Measurements from ENCODE around the gene ZNF850. TPM values are rescaled to one million over a fixed set of nuclear protein-coding genes. Genes with fewer than 3 reads are reported as not detected.
A peak's percentile ranks its signal among the peaks of the same experiment; 100 is the strongest.

Gene ZNF850
- total and polyA plus RNA-seq, 4 donors: 0.15 to 5.0 (median 1.7) TPM

DNA sequence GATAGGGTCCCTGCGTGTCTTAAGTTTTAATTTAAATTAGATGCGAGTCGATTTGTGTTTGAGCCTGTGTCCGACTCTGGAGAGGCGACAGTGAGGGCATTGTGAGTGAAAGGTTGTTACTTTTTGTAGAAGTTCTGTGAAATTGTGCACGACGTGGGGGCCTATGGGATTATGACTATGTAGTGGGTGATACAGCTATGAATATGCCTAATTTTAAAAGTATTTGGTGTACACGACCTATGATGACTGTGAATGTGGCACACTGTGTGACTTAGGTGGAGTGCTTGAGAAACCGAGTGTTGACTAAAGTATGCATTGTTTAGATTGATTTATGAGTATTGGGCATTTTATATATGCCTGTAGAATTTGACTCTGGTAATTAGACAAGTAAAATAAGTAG lies 84.5 kb downstream of the ZNF850 start (continued):
- no peak for TF ChIP-seq FOXA2 (IDR thresholded peaks at IDR 0.05)
- no peak for TF ChIP-seq JUND (IDR thresholded peaks at IDR 0.05)

DNA sequence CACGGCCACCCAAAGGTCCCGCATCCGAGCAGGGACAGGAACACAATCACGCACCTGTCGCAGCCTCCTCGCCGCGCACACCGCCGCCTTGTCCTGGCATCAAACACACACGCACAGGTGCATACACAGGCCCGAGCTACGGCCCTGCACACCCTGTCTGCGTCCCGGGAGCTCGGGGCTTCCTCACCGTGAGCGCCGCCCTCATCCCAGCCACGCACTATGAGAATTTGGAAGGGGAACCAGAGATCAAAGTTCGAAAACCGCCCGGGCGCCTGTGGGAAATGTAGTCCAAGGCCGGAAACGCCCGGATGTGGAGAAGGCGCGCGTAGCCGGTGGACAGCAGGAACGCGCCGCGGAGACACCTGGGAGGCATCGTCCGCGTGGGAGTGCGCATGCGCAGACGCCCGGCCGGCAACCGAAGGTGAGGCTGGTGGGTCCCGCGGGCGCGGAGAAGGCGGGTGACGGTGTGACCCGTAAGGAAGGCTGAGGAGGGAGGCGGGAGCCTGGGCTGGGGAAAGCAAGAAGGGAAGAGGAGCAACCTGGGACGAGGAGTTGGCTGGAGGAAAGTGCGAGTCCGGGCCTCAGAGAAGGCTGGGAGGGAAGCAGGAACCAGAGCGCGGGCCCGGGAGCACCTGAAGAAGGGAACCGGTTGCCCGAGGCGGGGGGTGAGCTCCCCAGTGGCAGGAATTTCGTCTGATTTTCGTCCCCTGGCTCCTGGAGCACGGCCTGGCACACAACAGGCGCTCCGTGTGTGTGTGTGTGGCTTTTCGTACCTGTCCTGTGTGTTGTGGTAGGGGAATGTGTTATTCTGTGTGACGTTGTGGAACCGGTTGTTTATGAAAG lies 85.2 kb downstream of the ZNF850 start, which contains the start of gene ZNF567:
TSS of gene ZNF567 (plus strand) at position 399 of the 843 bp plus-strand sequence. CDS start 7,256 bp downstream, outside the sequence.
- under 1% methylated on average over 69 of the region's 69 CpGs for WGBS
- Histone ChIP-seq H3K9me3 (ENCODE audit: control insufficient read depth in 4 of 4, low read length in 3 of 4) (peaks cover 8 to 25% (median 16%) of the 10 kb centered on the region in 4 donors), H3K36me3 (ENCODE audit: control insufficient read depth in 4 of 4, insufficient read depth in 3 of 4, low read depth in 1 of 4, low read length in 3 of 4) (peaks cover under 1 to 46% (median 31%) of the 10 kb centered on the region in 4 donors), H3K27me3 (ENCODE audit: control insufficient read depth in 4 of 4, insufficient read depth in 4 of 4, low read length in 3 of 4) (no peaks in the 10 kb centered on the region), H3K9ac (ENCODE audit: low read depth in 1 of 2, low read length in 2 of 2) (peak within 1 kb of the TSS; percentile 48 to 60), H3K27ac (ENCODE audit: low read depth in 1 of 2, low read length in 2 of 2) (peak within 1 kb of the TSS; percentile 67 to 68), H3K4me3 (ENCODE audit: low read depth in 1 of 3, low read length in 3 of 3) (peak within 1 kb of the TSS; percentile 66 to 99 (median 89)), H3K4me1 (ENCODE audit: control insufficient read depth in 4 of 4, insufficient read depth in 4 of 4, low read length in 3 of 4) (peaks cover 4 to 21% (median 15%) of the 10 kb centered on the region in 4 donors)
- DNase-seq (ENCODE audit: low spot score): peak; percentile 98
- TF ChIP-seq RAD21 (IDR thresholded peaks at IDR 0.05) (peak; percentile 47 to 51), FOXA1 (IDR thresholded peaks at IDR 0.05) (peak; percentile 66), HNF4A (conservative IDR thresholded peaks at IDR 0.05) (peak; percentile 92 to 95), YY1 (IDR thresholded peaks at IDR 0.05) (peak; percentile 90), RXRA (IDR thresholded peaks at IDR 0.05) (peak; percentile 51 to 57), GABPA (IDR thresholded peaks at IDR 0.05 in 1 of 2, conservative IDR thresholded peaks at IDR 0.05 in 1 of 2) (peak; percentile 65 to 93), NR2F2 (IDR thresholded peaks at IDR 0.05) (peak; percentile 69), SP1 (IDR thresholded peaks at IDR 0.05) (peak; percentile 65), JUND (IDR thresholded peaks at IDR 0.05) (no peak), HNF4G (IDR thresholded peaks at IDR 0.05) (peak; percentile 84), EGR1 (IDR thresholded peaks at IDR 0.05; ENCODE audit: low read depth in 2 of 2) (peak in 1 of 2 donors; percentile 59), FOXA2 (IDR thresholded peaks at IDR 0.05) (peak; percentile 42), TAF1 (conservative IDR thresholded peaks at IDR 0.05) (peak; percentile 49)
- TF ChIP-seq, protein P1, sequence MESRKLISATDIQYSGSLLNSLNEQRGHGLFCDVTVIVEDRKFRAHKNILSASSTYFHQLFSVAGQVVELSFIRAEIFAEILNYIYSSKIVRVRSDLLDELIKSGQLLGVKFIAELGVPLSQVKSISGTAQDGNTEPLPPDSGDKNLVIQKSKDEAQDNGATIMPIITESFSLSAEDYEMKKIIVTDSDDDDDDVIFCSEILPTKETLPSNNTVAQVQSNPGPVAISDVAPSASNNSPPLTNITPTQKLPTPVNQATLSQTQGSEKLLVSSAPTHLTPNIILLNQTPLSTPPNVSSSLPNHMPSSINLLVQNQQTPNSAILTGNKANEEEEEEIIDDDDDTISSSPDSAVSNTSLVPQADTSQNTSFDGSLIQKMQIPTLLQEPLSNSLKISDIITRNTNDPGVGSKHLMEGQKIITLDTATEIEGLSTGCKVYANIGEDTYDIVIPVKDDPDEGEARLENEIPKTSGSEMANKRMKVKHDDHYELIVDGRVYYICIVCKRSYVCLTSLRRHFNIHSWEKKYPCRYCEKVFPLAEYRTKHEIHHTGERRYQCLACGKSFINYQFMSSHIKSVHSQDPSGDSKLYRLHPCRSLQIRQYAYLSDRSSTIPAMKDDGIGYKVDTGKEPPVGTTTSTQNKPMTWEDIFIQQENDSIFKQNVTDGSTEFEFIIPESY (IDR thresholded peaks at IDR 0.05): peak; percentile 97
- TF ChIP-seq, protein P2, sequence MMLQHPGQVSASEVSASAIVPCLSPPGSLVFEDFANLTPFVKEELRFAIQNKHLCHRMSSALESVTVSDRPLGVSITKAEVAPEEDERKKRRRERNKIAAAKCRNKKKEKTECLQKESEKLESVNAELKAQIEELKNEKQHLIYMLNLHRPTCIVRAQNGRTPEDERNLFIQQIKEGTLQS (IDR thresholded peaks at IDR 0.05): no peak
- TF ChIP-seq, protein P3, sequence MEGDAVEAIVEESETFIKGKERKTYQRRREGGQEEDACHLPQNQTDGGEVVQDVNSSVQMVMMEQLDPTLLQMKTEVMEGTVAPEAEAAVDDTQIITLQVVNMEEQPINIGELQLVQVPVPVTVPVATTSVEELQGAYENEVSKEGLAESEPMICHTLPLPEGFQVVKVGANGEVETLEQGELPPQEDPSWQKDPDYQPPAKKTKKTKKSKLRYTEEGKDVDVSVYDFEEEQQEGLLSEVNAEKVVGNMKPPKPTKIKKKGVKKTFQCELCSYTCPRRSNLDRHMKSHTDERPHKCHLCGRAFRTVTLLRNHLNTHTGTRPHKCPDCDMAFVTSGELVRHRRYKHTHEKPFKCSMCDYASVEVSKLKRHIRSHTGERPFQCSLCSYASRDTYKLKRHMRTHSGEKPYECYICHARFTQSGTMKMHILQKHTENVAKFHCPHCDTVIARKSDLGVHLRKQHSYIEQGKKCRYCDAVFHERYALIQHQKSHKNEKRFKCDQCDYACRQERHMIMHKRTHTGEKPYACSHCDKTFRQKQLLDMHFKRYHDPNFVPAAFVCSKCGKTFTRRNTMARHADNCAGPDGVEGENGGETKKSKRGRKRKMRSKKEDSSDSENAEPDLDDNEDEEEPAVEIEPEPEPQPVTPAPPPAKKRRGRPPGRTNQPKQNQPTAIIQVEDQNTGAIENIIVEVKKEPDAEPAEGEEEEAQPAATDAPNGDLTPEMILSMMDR (IDR thresholded peaks at IDR 0.05; ENCODE audit: low read depth, low read length, missing input control): no peak
- TF ChIP-seq, protein P4, sequence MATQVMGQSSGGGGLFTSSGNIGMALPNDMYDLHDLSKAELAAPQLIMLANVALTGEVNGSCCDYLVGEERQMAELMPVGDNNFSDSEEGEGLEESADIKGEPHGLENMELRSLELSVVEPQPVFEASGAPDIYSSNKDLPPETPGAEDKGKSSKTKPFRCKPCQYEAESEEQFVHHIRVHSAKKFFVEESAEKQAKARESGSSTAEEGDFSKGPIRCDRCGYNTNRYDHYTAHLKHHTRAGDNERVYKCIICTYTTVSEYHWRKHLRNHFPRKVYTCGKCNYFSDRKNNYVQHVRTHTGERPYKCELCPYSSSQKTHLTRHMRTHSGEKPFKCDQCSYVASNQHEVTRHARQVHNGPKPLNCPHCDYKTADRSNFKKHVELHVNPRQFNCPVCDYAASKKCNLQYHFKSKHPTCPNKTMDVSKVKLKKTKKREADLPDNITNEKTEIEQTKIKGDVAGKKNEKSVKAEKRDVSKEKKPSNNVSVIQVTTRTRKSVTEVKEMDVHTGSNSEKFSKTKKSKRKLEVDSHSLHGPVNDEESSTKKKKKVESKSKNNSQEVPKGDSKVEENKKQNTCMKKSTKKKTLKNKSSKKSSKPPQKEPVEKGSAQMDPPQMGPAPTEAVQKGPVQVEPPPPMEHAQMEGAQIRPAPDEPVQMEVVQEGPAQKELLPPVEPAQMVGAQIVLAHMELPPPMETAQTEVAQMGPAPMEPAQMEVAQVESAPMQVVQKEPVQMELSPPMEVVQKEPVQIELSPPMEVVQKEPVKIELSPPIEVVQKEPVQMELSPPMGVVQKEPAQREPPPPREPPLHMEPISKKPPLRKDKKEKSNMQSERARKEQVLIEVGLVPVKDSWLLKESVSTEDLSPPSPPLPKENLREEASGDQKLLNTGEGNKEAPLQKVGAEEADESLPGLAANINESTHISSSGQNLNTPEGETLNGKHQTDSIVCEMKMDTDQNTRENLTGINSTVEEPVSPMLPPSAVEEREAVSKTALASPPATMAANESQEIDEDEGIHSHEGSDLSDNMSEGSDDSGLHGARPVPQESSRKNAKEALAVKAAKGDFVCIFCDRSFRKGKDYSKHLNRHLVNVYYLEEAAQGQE (IDR thresholded peaks at IDR 0.05): peak; percentile 82
- TF ChIP-seq, protein P5, sequence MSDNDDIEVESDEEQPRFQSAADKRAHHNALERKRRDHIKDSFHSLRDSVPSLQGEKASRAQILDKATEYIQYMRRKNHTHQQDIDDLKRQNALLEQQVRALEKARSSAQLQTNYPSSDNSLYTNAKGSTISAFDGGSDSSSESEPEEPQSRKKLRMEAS (IDR thresholded peaks at IDR 0.05): peak; percentile 86

Measured in liver (tissue), 9 donors.